Ascending aorta (tissue), 2 donors: ENCODE results near the gene BMPER. TPM values are rescaled to one million over a fixed set of nuclear protein-coding genes. Genes with fewer than 3 reads are reported as not detected.

Experiments used
- DNase-seq, 2 donors: peaks; one replicate each; pipeline ENCODE4 v3.0.0-alpha.2; 2019; ENCODE audit warnings: low spot score in 2 of 2
- H3K27ac ChIP-seq, 2 donors: fragments of 200-600 bp; sonication (generic); one replicate each; pipeline ENCODE4 v1.5.1; 2016 to 2017; ENCODE audit warnings: mild to moderate bottlenecking in 1 of 2
- H3K27me3 ChIP-seq: fragments of 200-600 bp; sonication (generic); one replicate; pipeline ENCODE4 v1.5.1; 2017
- H3K36me3 ChIP-seq, 2 donors: fragments of 200-600 bp; sonication (generic); one replicate each; pipeline ENCODE4 v1.5.1; 2016
- H3K4me1 ChIP-seq, 2 donors: fragments of 200-600 bp; sonication (generic); one replicate each; pipeline ENCODE4 v1.5.1; 2016 to 2017; ENCODE audit warnings: mild to moderate bottlenecking in 1 of 2
- H3K4me3 ChIP-seq, 2 donors: fragments of 200-600 bp; sonication (generic); one replicate each; pipeline ENCODE4 v1.5.1; 2016 to 2017; ENCODE audit warnings: mild to moderate bottlenecking in 1 of 2
- H3K9me3 ChIP-seq, 2 donors: fragments of 200-600 bp; sonication (generic); one replicate each; pipeline ENCODE4 v1.5.1; 2016
- intact Hi-C: fragments of 100-400 bp; cut with DNase I; formaldehyde crosslinking; loops from one replicate; pipeline ENCODE4 v1.15.1; 2023
- total RNA-seq: library from RNA; depleted of rRNA; stranded (reverse); fragments of >200 nt; gene quantifications from one replicate; pipeline ENCODE4 v1.1.0, GENCODE V29; 2016
- TF ChIP-seq, protein P1 (sequence below), 3 experiments: fragments of 200-600 bp in 2 of 3; fragments of 450-650 bp in 1 of 3; sonication (generic) in 2 of 3; IDR thresholded peaks; one replicate each; pipeline ENCODE4 v1.5.1; 2016 to 2019; ENCODE audit warnings: antibody characterized with exemption in 3 of 3, mild to moderate bottlenecking in 1 of 3, moderate library complexity in 1 of 3

BMPER gene
- total RNA-seq, 1 donor from 2014 or later: not detected

DNA sequence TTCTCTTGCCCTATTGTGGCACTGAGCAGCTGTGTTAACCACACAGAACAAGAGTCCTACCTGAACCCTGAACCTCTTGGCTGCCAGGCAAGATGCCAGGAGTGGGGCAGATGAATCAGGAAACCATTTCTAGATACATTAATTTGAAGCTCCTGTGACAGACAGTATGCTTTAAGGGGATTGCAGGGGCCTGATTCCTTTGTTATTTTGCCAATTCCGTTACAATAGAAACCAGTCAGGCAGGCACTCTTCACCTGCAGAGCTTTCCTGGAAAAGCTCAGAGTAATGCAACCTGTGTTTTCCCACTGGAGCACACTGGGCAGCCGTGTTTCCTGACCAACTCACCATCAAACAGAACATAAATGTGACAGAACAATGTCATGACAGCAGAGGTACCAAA, 233.1 kb downstream of the BMPER start:
- Histone ChIP-seq H3K36me3 (no peaks in the 10 kb centered on the region), H3K4me3 (no peak overlapping the region), H3K9me3 (no peaks in the 10 kb centered on the region), H3K4me1 (no peaks in the 10 kb centered on the region), H3K27ac (no peak overlapping the region), H3K27me3 (no peaks in the 10 kb centered on the region)
- intact Hi-C loops: no loop called here
- TF ChIP-seq, protein P1, sequence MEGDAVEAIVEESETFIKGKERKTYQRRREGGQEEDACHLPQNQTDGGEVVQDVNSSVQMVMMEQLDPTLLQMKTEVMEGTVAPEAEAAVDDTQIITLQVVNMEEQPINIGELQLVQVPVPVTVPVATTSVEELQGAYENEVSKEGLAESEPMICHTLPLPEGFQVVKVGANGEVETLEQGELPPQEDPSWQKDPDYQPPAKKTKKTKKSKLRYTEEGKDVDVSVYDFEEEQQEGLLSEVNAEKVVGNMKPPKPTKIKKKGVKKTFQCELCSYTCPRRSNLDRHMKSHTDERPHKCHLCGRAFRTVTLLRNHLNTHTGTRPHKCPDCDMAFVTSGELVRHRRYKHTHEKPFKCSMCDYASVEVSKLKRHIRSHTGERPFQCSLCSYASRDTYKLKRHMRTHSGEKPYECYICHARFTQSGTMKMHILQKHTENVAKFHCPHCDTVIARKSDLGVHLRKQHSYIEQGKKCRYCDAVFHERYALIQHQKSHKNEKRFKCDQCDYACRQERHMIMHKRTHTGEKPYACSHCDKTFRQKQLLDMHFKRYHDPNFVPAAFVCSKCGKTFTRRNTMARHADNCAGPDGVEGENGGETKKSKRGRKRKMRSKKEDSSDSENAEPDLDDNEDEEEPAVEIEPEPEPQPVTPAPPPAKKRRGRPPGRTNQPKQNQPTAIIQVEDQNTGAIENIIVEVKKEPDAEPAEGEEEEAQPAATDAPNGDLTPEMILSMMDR (IDR thresholded peaks at IDR 0.05): no peak
- no peak for DNase-seq

DNA sequence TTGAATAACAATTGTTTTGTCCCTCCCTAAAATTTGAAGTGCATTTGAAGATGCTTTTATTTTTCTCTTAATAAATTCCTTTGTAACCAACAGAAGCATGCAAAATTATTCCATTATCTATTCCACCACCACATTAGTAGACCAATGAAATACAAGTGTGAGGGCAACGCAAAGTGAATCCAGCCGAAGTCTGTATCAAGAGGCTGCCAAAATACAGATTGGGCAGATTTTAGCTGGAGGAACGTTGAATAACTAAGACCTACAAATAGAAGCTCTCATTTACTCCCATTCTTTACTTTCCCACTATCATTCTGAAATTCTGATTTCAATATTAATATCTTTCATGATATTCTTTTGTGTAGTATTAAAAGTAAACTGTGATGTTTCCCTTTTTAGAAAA, 233.7 kb downstream of the BMPER start:
- Histone ChIP-seq H3K4me1 (no peaks in the 10 kb centered on the region), H3K9me3 (no peaks in the 10 kb centered on the region), H3K27me3 (no peaks in the 10 kb centered on the region), H3K36me3 (no peaks in the 10 kb centered on the region), H3K27ac (no peak overlapping the region), H3K4me3 (no peak overlapping the region)
- TF ChIP-seq, protein P1 (IDR thresholded peaks at IDR 0.05): no peak
- DNase-seq: no peak
- intact Hi-C loops: no loop called here

DNA sequence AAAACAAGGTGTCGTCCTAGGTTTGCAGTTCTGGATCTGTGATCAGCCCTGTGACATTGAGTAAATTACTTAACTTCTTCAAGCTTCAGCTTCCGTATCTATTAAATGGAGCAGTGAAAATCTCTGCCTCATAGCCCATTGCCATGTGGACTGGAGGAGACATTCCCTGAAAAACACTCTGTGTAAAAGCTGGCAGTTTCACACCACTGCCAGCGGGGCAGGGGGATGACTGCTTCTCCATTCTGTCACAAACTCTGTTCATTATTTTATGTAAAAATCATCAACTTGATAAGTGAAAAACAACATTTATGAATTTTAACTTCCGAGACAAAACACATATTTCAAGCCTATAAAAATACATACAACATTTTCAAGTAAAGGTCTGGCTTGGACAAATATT, 234.7 kb downstream of the BMPER start:
- intact Hi-C loops: no loop called here
- DNase-seq: no peak
- H3K9me3 ChIP-seq: no peaks in the 10 kb centered on the region

DNA sequence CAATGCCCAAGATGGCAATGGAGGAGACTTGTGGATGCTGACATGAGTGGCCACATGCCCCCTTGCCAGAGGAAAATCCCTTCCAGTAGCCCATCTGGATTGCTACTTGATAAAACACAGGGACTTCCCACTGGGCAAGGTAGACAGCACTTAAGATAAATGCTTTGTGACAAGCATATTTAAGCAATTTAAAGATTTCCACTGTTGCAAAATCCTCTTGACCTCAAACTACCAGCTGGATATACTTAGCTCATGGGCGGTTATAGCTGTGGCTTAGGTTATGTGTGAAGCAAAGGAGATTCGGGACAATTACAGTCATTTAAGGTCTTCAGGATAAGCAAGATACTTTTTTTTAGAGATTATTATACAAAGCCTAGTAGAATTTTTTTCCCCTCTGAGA, 238.1 kb downstream of the BMPER start:
- H3K9me3 ChIP-seq: no peaks in the 10 kb centered on the region
- TF ChIP-seq, protein P1 (IDR thresholded peaks at IDR 0.05): no peak
- no peak for DNase-seq
- intact Hi-C loops: no loop called here
- no peaks in the 10 kb centered on the region for H3K4me1 ChIP-seq
- H3K36me3 ChIP-seq: no peaks in the 10 kb centered on the region
- H3K27ac ChIP-seq: no peak overlapping the region
- no peaks in the 10 kb centered on the region for H3K27me3 ChIP-seq
- no peak overlapping the region for H3K4me3 ChIP-seq

More for the DNA sequence above, 234.7 kb downstream of the BMPER start:
- Histone ChIP-seq H3K27me3 (no peaks in the 10 kb centered on the region), H3K36me3 (no peaks in the 10 kb centered on the region), H3K4me1 (no peaks in the 10 kb centered on the region), H3K27ac (no peak overlapping the region), H3K4me3 (no peak overlapping the region)
- TF ChIP-seq, protein P1 (IDR thresholded peaks at IDR 0.05): no peak

DNA sequence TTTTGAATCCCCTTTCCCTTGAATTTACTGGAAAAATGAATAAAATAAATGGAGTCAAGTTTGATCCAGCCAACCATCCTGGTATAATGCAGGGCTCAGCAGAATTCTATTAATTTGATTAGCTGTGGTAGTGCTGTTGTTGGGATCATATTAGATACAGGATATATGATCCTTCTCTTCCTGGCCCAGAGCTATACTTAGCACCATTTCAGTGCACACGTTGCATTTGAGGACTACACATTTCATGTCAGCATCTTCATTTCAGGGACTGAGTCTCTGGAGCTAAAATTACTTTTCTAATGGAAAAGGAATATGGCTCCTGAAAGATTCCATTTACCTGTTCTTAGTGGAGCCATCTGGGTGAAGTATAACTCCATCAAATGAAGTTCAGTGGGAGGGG, 240.3 kb downstream of the BMPER start:
- TF ChIP-seq, protein P1 (IDR thresholded peaks at IDR 0.05): no peak
- no peak overlapping the region for H3K27ac ChIP-seq
- H3K9me3 ChIP-seq: no peaks in the 10 kb centered on the region
- H3K4me3 ChIP-seq: no peak overlapping the region
- no peak for DNase-seq
- no peaks in the 10 kb centered on the region for H3K27me3 ChIP-seq
- no peaks in the 10 kb centered on the region for H3K36me3 ChIP-seq
- intact Hi-C loops: no loop called here
- H3K4me1 ChIP-seq: no peaks in the 10 kb centered on the region

DNA sequence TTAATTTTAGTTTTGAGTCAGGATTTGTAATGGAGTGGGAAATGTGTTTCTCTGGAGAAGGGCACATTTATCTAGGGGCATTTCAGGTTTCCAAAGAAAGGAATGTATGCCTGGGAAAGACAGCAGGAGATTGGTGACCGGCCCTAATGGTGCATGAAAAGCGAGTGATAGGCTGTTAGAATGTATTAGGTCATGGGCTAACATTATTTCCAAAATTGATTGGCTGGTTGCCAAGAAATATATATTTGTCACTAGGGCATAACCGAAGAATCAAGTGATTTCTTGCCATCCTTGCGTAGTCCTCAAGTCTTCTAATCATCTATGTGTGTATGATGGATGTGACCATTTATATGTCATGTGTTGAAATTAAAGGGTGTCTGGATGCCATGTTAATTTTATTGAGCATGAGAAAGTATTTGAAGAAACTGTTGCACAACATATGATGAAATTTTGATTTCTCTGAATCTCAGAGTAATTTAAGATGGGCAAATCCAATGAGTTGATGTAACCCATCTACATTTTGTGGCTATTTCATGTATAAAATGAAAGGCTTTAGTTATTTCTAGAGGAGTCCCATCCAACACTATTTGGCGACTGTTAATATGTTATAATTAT, 248.4 kb downstream of the BMPER start:
- TF ChIP-seq, protein P1 (IDR thresholded peaks at IDR 0.05): no peak
- DNase-seq: no peak

More for the DNA sequence above, 248.4 kb downstream of the BMPER start:
- intact Hi-C loops: loop anchor here (10.0 kb wide), 1 partner anchor 1259 kb away; the partner anchor contains the start of gene KBTBD2
- H3K4me3 ChIP-seq: no peak overlapping the region
- H3K27me3 ChIP-seq: no peaks in the 10 kb centered on the region
- H3K9me3 ChIP-seq: no peaks in the 10 kb centered on the region
- H3K27ac ChIP-seq: no peak overlapping the region
- H3K4me1 ChIP-seq: peaks cover 0 to 11% of the 10 kb centered on the region in 2 donors
- no peaks in the 10 kb centered on the region for H3K36me3 ChIP-seq
